COLO668 (cell line): Measurements from ENCODE around the gene SACM1L.

Source experiments
- DNase-seq: peaks from one replicate; lab custom pipeline; 2025; ENCODE audit not compliant: unreplicated experiment; lab: John Stamatoyannopoulos, UW

The SACM1L gene, protein sequence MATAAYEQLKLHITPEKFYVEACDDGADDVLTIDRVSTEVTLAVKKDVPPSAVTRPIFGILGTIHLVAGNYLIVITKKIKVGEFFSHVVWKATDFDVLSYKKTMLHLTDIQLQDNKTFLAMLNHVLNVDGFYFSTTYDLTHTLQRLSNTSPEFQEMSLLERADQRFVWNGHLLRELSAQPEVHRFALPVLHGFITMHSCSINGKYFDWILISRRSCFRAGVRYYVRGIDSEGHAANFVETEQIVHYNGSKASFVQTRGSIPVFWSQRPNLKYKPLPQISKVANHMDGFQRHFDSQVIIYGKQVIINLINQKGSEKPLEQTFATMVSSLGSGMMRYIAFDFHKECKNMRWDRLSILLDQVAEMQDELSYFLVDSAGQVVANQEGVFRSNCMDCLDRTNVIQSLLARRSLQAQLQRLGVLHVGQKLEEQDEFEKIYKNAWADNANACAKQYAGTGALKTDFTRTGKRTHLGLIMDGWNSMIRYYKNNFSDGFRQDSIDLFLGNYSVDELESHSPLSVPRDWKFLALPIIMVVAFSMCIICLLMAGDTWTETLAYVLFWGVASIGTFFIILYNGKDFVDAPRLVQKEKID

DNA sequence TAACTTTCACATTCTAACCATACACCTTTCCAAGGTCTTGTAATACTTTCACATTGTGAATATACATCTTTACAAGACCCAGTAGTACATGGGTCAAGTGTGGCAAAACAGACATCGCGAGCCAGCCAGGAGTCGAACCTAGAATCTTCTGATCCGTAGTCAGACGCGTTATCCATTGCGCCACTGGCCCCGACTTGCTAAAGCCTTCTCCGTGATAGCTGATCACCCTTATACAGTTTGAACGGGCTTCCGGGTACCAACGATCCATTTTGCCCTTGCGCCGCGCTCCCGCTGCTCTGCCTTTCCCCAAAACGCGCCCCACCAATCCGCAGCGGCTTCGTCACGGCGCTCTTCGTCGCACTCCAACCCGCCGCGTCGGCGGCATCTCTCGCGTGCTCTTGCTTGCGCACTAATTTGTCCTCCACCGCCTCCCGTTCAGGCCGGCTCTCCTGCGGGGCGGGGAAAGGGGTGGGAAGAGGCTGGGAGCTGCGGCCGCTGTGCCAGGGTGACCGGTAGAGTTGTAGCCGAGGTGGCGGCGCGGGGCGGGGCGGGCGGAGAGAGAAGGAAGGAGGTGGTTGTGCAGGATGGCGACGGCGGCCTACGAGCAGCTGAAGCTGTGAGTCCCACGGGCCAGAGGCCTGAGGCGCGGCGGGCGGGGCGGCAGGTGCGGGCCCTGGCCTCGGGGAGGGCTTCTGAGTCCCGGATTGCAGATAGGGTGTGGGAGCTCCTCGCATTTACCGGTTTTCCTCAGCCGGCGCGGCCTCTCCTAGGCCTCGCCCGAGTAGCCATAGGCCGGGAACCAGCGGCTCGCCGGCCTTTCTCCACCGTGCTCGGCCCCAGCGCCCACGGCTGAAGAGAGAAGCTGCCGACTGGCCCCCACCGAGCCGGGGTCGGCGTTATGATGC lies at the start of gene SACM1L:
SACM1L (plus strand) TSS at position 515 of the 905 bp plus-strand sequence; CDS start at position 585, 70 bp downstream.
- peak; percentile 96 for DNase-seq

DNA sequence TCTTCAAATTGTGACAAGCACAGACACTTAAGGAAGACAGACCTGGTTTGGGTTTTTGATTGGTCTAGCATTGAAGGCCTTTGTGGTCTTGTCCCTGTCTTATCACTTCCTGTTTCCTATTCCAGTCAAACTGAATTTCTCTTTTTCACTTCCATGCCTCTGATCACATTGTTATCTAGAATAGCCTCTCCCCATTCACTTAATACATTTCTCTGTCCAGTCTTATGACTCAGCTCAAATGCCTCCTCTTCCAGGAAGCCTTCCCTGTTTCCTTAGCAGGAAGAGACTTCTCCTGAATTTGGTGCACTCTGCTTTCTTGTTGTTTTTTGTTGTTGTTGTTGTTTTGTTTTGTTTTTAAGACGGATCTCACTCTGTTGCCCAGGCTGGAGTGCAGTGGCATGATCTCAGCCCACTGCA lies 49.1 kb upstream of the SACM1L start:
- no peak for DNase-seq

DNA sequence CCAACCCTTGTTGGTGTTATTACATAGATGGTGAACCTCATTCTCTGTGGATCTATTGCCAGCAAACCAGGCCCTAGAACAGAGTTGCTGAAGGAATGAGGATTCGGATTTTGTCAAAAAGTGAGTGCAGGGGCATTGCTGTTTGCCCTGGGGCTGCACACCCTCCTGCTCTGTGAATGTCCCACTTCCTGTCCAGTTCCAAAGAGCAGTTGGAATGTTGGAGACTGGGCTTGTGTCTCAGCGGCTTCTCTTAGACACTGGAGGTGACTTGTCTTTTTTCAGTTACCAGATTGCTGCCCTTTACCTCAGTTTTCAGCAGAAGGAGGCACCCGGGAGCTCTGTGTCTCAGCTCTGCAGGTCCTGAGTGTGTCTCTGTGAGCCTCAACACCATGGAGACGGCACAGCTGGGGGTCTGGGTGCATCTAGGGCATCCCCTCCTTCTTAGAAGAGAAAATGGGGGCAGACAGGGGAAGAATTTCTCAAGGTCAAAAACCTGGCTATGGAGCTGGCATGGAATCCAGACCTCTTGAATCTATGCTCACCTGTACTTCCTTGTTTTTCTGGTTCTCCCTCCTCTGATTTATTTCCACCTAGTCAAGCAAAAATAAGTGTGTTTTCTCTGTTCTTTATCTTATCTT lies 48.4 kb upstream of the SACM1L start:
- no peak for DNase-seq

DNA sequence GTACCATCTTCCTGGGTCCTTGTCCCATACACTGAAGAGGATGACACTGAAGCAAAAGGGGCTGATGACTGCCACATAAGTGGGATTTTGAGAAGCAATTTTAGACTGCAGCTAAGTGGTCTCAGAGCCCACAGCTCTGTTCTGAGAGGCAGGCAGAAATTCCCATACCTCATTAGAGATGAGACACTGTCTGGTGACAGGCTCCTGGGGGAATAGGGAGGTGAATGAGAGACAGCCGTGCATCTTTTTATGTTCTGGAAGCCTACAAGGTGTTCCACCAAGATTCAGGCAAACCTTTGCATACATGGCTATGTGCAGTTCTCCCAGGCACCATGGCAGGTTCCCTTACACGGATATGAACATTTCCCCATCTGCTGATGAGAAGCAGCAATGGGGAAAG lies 47.4 kb upstream of the SACM1L start:
- DNase-seq: no peak

DNA sequence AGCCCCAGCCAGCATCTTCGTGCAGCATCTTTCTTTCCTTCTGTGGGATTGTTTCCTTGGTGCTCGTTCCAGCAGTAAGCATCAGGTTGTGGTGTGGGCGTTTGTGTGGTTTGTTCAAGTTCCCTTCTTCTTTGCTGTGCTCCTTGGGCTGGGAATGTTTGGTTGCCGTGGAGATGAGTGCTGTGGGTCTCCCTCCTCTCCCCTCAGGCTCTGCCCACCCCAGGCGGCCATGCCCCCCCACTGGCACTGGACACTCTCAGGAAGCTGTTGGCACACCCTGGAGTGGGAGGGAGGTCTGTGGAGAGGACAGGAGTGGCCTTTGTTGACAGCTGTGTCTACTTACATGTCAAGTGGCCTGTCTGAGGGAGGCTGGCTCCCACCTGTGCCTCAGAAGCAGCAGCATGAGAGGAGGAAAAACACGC lies 46.5 kb upstream of the SACM1L start:
- peak; percentile 17 for DNase-seq

DNA sequence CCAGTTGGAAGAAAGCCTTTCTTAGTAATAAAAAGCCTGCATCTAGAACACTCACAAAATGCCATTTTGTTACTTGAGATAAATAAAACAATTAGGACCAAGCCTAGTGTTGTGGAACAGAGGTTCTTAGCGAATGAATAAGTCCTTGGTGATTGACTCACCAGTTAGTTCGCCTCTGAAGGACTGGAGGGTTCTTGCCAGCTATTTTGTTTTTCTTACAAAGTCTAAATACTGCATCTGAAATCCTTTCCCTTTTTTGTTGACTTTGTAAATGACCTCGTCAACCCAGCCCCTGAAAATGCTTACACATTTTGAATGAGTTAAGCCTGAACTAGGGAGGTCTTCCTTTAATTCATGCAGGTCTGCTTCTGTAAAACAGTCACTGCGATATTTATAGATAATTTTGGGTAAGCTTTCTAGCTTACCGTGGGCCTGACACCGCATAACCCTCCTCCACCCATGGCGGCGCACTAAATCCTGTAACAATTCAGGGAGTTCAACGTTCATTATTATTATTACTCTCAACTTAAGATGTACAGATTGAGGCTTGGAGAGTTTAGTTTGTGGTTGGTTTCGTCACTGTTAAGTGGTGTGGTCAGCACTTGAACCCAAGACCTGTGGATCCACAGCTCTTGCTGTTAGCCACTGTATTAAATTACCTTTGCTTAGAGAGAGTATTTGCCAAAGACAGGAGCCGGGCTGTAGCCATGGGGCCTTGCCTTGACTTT lies 45.0 kb upstream of the SACM1L start:
- no peak for DNase-seq

DNA sequence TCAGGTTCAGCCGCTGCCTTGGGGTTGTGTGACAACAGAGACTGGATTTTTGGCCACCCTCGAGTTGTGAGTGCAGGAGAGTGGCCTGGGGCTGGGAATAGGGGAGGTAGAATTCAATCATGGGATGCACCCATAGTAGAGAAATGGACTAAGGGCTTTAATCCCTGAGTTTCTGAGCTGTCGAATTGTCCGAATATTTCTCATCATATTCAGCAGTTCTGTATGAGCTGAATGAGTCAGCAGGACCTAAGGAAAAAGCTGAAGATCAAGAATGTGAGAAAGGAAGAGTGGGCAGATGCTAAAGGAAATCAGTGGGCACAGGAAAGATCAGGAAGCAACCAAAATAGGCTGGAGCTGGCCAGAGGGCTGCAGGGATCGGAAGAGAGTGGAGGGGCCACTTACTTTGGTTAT lies 44.4 kb upstream of the SACM1L start:
- DNase-seq: no peak

DNA sequence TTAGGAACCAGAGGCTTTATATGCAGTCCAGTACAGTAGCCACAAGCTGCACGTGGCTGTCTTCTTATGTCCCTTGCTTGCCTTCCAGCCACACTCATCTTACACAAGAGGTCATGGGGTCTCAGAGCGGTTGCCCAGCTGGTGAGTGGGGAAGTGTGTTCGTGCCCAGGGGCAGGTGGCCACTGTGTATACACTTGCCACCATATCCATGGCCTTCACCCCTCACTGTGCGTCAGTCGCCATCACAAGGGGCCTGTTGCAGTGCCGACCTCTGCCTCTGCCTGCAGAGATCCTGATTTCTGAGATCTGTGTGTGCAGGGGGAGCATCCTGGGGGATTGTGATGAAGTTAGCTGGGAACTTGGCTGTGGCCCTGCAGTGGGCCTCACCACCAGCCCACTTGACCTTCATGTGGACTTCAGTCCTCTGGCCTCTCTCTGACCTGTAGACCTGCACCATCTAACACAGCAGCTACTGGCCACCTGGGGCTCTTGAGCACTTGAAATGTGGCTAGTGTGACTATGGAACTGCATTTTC lies 43.1 kb upstream of the SACM1L start:
- DNase-seq: no peak

DNA sequence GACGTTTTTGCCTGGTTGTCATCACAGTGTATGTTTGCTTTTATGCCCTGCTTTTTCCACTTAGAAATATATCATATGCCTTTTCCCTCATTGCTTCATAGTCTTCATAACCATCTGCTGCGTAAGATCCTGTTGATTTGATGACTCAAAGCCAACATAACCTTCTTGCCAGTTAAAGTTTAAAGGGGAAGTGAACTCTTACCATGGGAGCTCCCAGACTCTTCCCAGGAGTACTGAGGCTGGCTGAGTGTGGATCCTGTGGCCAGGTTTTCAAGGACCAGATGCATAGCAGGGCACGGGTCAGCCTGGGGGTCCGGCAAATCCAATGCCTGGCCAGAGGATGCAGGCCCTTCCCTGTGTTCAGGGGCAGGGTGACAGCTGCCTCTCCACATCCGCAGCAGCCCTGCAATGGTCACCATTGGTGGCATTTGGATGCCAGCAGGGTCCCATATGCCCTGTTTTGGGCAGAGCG lies 42.0 kb upstream of the SACM1L start:
- DNase-seq: no peak

DNA sequence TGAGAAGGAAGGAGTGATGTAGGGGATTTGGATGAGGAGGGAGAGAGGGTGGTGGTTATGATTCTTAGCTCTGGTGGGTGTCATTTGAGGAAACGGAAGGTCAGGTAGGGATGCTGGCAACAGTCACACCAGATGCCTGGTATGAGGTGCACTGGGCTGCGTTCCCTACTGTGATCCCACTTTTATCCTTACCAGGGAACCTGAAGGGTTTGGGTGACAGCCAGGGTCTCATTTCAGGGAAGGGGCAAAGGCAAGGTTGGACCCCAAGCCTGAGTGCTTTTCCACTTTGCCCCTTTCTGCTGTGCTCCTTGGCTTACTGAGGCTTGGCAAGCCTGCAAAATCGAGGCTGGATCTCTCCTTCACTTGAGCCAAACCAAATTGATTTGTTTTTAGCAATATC lies 36.0 kb upstream of the SACM1L start:
- no peak for DNase-seq

DNA sequence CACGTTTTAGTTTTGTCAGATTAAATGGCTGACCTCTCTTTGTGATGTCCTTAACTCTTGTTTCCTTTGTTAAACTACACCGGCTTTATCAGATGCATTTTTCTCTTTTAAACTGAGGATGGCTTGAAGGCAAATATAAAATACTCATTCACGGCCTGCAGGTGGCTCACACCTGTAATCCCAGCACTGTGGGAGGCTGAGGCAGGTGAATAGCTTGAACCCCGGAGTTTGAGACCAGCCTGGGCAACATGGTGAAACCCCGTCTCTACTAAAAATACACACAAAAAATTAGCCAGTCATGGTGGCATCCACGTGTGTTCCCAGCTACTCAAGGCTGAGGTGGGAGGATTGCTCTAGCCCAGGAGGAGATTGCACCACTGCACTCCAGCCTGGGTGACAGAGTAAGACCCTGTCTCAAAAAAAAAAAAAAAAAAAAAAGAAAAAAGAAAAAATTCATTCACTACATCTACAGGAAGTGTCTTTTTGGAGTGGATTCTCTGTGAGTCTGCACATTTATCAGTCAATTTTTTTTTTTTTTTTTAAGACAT lies 34.7 kb upstream of the SACM1L start:
- DNase-seq: no peak

DNA sequence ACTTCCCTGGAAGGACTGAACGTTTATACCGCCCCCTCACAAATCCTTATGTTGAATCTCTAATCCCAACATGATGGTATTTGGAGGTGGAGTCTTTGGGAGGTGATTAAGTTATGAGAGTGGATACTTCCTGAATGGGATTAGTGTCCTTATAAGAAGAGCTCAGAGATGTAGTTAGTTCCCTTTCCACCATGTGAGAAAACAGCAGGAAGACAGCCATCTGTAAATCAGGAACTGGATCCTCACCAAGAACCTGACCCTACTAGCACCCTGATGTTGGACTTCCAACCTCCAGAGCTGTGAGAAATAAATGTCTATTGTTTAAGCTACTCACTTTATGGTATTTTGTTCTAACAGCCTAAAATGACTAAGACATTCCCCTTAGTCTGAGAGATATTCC lies 33.3 kb upstream of the SACM1L start:
- no peak for DNase-seq

DNA sequence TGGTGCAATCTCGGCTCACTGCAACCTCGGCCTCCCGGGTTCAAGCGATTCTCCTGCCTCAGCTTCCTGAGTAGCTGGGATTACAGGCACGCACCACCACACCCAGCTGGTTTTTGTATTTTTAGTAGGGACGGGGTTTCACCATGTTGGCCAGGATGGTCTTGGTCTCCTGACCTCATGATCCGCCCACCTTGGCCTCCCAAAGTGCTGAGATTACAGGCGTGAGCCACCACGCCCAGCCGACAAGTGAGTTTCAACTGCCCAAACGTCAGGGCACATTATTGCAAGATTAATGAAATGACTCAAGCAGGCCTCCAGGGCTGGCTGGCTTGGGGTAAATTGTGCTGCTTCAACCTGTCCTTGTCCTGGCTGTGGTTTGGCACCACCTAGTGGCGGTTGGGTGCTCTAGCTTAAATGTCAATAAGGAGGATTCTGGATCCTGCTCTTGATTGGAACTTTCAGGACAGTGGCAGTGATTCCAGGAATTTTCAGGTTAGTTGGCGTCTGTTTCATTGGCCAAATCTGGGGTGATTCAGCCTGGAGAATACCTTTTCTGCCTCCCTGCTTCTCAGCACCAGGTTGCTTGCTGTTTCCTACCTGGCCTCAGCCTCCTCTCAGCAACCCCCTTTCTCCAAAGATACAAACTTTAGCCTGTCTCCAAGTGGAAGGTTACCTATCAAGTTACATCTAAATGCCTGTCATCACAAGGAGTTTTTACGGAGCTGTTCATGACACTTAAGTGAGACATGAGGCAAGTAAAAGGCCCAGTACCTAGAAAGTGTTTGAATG lies 32.4 kb upstream of the SACM1L start:
- peak; percentile 79 for DNase-seq

DNA sequence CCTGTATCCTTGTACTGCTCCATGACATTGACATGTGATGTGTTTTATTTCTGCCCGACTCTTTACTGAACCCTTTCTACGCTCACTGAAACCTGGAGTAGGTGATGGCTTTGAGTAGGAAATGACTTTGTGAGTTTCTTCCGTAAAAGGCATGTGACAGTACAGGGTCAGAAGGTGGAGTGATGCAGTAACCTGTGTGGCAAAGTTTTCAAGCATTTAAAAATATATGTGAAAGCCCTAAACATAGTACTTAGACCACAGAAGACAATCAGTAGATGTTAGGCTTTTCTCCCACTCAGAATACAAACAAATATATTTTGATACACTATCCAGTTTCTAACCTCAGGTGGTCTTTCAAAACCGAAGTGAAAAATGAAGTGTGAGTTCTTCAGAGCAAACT lies 31.3 kb upstream of the SACM1L start:
- DNase-seq: no peak

DNA sequence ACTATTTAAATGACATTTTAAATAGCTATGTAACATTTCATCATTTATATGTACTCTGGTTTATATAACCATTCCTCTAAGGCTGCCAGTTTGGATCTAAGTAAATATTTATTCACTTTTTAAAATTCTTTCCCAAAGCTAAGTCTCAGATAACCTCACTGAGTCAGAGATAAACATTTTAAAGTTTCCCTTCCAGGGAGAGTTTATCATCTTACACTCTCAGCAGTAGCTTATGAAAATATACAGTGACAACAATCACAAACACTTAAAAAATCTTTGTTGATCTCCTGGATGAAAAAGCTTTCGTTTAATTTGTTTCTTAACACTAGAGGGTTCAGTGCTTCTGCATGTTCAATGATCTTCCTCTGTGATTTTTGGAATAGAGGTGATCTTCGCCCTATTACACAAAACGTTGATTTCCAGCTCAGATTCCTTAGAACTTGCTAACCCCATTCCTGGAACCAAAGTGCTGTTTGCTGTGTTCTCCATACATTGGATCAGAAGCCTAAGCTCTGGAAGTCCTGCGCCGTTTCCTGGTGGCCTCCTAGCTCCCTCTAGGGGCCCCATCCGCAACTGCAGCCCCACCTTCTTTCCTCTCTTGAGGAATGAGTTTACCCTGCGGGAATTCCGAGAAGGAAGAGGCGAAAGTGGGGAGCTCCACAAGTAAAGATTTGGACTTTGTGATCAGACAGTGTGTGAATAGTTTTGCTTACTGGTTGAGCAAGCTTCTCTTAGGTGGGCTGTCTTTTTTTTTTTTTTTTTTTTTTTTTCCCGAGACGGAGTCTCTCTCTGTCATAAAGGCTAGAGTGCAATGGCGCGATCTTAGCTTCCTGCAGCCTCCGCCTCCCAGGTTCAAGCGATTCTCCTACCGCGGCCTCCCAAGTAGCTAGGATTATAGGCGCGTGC lies 29.3 kb upstream of the SACM1L start:
- peak; percentile 49 for DNase-seq

DNA sequence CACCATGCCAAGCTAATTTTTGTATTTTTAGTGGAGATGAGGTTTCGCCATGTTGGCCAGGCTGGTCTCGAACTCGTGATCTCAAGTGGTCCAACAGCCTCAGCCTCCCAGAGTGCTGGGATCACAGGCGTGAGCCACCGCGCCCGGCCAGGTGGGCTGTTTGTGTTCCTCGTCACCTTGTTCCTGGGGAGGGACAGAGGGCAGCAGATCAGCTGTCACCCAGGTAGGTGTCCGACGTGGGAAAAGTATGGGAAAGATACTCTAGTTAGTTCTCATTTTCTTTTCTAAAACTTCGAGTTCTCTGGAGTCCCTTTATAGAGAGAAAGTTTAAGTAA lies 28.7 kb upstream of the SACM1L start:
- no peak for DNase-seq

DNA sequence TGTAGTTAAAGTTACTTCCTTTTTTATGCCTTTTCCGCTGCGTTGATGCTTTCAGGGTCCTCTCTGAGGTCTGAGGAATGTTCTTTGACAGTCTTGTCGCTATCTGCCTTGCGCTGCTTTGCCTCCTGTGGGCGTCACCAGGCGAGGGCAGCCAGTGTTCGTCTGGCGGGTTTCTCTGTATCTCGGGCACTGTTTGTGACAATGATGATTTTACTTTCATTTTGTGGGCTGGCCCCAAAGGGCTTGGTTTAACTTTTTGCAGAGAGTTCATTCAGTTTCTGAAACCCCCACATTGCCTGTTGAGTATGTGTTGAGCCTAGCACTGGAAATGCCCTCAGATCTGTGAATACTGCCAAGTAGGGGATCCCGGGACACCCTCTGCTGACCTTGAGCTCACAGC lies 24.6 kb upstream of the SACM1L start:
- no peak for DNase-seq

DNA sequence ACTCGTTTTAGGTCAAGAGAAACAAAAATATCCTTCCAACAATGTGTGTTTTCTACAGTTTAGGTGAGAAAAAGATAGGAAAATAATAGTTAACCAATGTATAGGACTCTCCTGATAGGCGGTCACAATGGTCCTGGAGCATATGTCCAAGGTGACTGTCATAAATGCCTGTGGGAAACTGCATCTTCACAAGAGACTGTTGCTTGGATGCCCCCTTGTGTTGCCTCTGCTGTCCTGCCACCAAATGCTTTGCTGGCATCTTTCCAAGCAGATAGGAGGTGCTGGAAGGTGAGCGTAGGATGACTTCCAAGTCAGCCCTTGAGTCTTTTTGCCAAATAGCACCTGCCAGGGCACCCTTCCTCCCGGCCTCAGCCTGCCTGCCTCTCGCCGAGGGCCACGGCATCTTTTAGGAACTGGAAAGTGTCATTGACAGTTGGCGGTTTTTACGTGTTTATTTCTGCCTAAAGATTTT lies 24.1 kb upstream of the SACM1L start:
- peak; percentile 9 for DNase-seq
